ENCODE data around the gene POMGNT1.

The POMGNT1 gene

GRCh38 chr1:46204406-46204742 is 6.1 kb upstream of the POMGNT1 start:
- TF ChIP-seq, protein P1, sequence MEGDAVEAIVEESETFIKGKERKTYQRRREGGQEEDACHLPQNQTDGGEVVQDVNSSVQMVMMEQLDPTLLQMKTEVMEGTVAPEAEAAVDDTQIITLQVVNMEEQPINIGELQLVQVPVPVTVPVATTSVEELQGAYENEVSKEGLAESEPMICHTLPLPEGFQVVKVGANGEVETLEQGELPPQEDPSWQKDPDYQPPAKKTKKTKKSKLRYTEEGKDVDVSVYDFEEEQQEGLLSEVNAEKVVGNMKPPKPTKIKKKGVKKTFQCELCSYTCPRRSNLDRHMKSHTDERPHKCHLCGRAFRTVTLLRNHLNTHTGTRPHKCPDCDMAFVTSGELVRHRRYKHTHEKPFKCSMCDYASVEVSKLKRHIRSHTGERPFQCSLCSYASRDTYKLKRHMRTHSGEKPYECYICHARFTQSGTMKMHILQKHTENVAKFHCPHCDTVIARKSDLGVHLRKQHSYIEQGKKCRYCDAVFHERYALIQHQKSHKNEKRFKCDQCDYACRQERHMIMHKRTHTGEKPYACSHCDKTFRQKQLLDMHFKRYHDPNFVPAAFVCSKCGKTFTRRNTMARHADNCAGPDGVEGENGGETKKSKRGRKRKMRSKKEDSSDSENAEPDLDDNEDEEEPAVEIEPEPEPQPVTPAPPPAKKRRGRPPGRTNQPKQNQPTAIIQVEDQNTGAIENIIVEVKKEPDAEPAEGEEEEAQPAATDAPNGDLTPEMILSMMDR (IDR thresholded peaks at IDR 0.05; ENCODE audit: control insufficient read depth, extremely low read depth, insufficient read depth): no peak
- no peak overlapping the region for H3K4me3 ChIP-seq (ENCODE audit: low read depth, low read length)
- DNase-seq (ENCODE audit: low read depth): no peak

GRCh38 chr1:46203738-46204405 is 5.6 kb upstream of the POMGNT1 start:
- TF ChIP-seq, protein P1 (IDR thresholded peaks at IDR 0.05; ENCODE audit: control insufficient read depth, extremely low read depth, insufficient read depth): no peak
- H3K4me3 ChIP-seq (ENCODE audit: low read depth, low read length): no peak overlapping the region
- no peak for DNase-seq (ENCODE audit: low read depth)

GRCh38 chr1:46199233-46199749 is 1.1 kb upstream of the POMGNT1 start:
- TF ChIP-seq, protein P1 (IDR thresholded peaks at IDR 0.05; ENCODE audit: control insufficient read depth, extremely low read depth, insufficient read depth): no peak
- peak overlapping the region; percentile 92 for H3K4me3 ChIP-seq (ENCODE audit: low read depth, low read length)
- no peak for DNase-seq (ENCODE audit: low read depth)

GRCh38 chr1:46197560-46197963 is 672 bp downstream of the POMGNT1 start:
- H3K4me3 ChIP-seq (ENCODE audit: low read depth, low read length): peak overlapping the region; percentile 92
- no peak for DNase-seq (ENCODE audit: low read depth)
- TF ChIP-seq, protein P1 (IDR thresholded peaks at IDR 0.05; ENCODE audit: control insufficient read depth, extremely low read depth, insufficient read depth): no peak

DNA sequence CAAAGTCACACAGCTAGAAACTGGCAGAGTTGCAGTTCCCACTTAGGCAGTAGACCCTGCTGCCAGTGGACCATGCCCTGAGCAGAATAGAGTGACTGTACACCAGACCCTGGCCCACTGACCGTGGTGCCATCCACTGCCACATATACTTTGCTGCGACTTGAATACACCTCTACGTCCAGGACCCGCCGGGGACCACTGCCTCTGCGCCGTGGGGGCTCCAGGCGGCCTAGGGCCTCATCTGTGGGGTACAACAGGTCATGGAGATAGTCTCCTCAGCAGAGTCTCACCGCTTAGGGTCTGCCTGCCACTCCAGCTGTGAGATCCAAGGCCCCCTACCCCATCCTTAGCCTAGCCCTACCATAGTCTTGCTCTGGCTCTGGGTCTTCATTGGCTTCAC is 1.6 kb downstream of the POMGNT1 start:
- TF ChIP-seq, protein P1 (IDR thresholded peaks at IDR 0.05; ENCODE audit: control insufficient read depth, extremely low read depth, insufficient read depth): no peak
- no peak overlapping the region for H3K4me3 ChIP-seq (ENCODE audit: low read depth, low read length)
- DNase-seq (ENCODE audit: low read depth): no peak

GRCh38 chr1:46194641-46195193 is 3.5 kb downstream of the POMGNT1 start:
- TF ChIP-seq, protein P1 (IDR thresholded peaks at IDR 0.05; ENCODE audit: control insufficient read depth, extremely low read depth, insufficient read depth): no peak
- H3K4me3 ChIP-seq (ENCODE audit: low read depth, low read length): no peak overlapping the region
- DNase-seq (ENCODE audit: low read depth): no peak
